Neural progenitor cell (in vitro differentiated cells): ENCODE measurements around the gene STMND1. TPM values are rescaled to one million over a fixed set of nuclear protein-coding genes. Genes with fewer than 3 reads are reported as not detected.

ENCODE experiments used
- DNase-seq: peaks from one replicate; pipeline ENCODE4 v3.0.0-alpha.2; 2016; ENCODE audit warnings: low spot score
- H2AFZ ChIP-seq: fragments of 200-600 bp; sonication (generic); replicated peaks from 2 replicates; pipeline ENCODE4 v1.6.1; 2016; ENCODE audit warnings: antibody characterized with exemption
- H3F3A ChIP-seq: fragments of 200-600 bp; sonication (generic); 2 replicates; pipeline ENCODE4 v1.6.1; 2016; ENCODE audit warnings: antibody characterized with exemption, low read depth
- H3K27ac ChIP-seq: fragments of 200-600 bp; sonication (generic); 2 replicates; pipeline ENCODE4 v1.5.1; 2016; ENCODE audit warnings: mild to moderate bottlenecking
- H3K27me3 ChIP-seq: fragments of 200-600 bp; sonication (generic); 2 replicates; pipeline ENCODE4 v1.6.1; 2016; ENCODE audit warnings: mild to moderate bottlenecking, moderate library complexity
- H3K36me3 ChIP-seq: fragments of 200-600 bp; sonication (generic); 2 replicates; pipeline ENCODE4 v1.5.1; 2016
- H3K4me1 ChIP-seq: fragments of 200-600 bp; sonication (generic); 2 replicates; pipeline ENCODE4 v1.6.1; 2016; ENCODE audit warnings: mixed run types
- H3K4me2 ChIP-seq: fragments of 200-600 bp; sonication (generic); 2 replicates; pipeline ENCODE4 v1.6.1; 2016
- H3K4me3 ChIP-seq: fragments of 200-600 bp; sonication (generic); 2 replicates; pipeline ENCODE4 v1.5.1; 2016
- H3K79me2 ChIP-seq: fragments of 200-600 bp; sonication (generic); 2 replicates; pipeline ENCODE4 v1.6.1; 2016; ENCODE audit warnings: low read depth
- H3K9ac ChIP-seq: fragments of 200-600 bp; sonication (generic); 2 replicates; pipeline ENCODE4 v1.6.1; 2016
- H3K9me3 ChIP-seq: fragments of 200-600 bp; sonication (generic); 2 replicates; pipeline ENCODE4 v1.5.1; 2016; ENCODE audit warnings: low read depth
- H4K20me1 ChIP-seq: fragments of 200-600 bp; sonication (generic); 2 replicates; pipeline ENCODE4 v1.6.1; 2016; ENCODE audit warnings: low read depth
- H3K27ac Mint-ChIP-seq: 3 replicates; pipeline ENCODE4 v1.8.0; 2021; ENCODE audit warnings: mixed read lengths
- H3K27me3 Mint-ChIP-seq: 2 replicates; pipeline ENCODE4 v1.8.0; 2022; ENCODE audit warnings: low read depth, mild to moderate bottlenecking, inconsistent platforms, moderate library complexity, mixed read lengths; ENCODE audit not compliant: insufficient read depth
- H3K36me3 Mint-ChIP-seq: 3 replicates; pipeline ENCODE4 v1.8.0; 2021; ENCODE audit warnings: mixed read lengths
- H3K4me1 Mint-ChIP-seq: 3 replicates; pipeline ENCODE4 v1.8.0; 2021; ENCODE audit warnings: mixed read lengths
- H3K4me3 Mint-ChIP-seq: 3 replicates; pipeline ENCODE4 v1.8.0; 2021; ENCODE audit warnings: mild to moderate bottlenecking, moderate library complexity, mixed read lengths
- H3K9me3 Mint-ChIP-seq: 3 replicates; pipeline ENCODE4 v1.8.0; 2020; ENCODE audit warnings: mixed read lengths
- EZH2 ChIP-seq: fragments of 200-600 bp; sonication (generic); IDR thresholded peaks from 2 replicates; pipeline ENCODE4 v1.6.1; 2017; ENCODE audit warnings: antibody characterized with exemption, mild to moderate bottlenecking, moderate library complexity
- EZH2phosphoT487 ChIP-seq: fragments of 200-600 bp; sonication (generic); IDR thresholded peaks from 2 replicates; pipeline ENCODE4 v1.6.1; 2017; ENCODE audit warnings: antibody characterized with exemption
- total RNA-seq: library from RNA; depleted of rRNA; stranded (reverse); fragments of >200 nt; gene quantifications from 2 replicates; pipeline ENCODE4 v1.2.3, GENCODE V29; 2015; ENCODE audit warnings: low replicate concordance
- TF ChIP-seq, protein P1 (sequence below): fragments of 200-600 bp; sonication (generic); IDR thresholded peaks from 2 replicates; pipeline ENCODE4 v1.5.1; 2017; ENCODE audit warnings: antibody characterized with exemption, mild to moderate bottlenecking

The STMND1 gene
- total RNA-seq, 1 donor from 2014 or later: not detected

DNA sequence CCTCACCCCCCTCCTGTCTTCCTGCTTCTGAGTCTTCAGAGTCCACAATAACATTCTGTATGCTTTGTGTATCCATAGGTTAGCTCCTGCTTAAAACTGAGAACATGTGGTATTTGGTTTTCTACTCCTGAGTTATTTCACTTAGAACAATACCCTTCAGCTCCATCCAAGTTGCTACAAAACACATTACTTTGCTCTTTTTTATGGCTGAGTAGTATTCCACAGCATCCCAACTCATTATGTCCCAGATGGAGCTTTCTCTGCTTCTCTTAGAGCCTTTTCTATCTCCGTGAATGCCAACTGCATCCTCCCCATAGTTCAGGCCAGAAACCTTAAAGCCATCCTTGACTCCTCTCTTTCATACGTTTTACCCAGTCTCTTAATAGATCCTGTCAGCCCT lies 55.8 kb downstream of the STMND1 start:
- DNase-seq: no peak
- no peak overlapping the region for H3K9ac ChIP-seq
- H3K4me3 ChIP-seq: no peak overlapping the region
- no peak overlapping the region for H3K4me2 ChIP-seq
- no peaks in the 10 kb centered on the region for H3K27me3 ChIP-seq
- H3K36me3 ChIP-seq: no peaks in the 10 kb centered on the region
- Mint-ChIP-seq H3K9me3 (peaks cover 9% of the 10 kb centered on the region), H3K27me3 (no peaks in the 10 kb centered on the region), H3K4me3 (no peak overlapping the region), H3K36me3 (no peaks in the 10 kb centered on the region), H3K27ac (no peak overlapping the region), H3K4me1 (no peaks in the 10 kb centered on the region)
- no peaks in the 10 kb centered on the region for H3K4me1 ChIP-seq
- no peaks in the 10 kb centered on the region for H4K20me1 ChIP-seq
- no peaks in the 10 kb centered on the region for H3K9me3 ChIP-seq
- no peak overlapping the region for H2AFZ ChIP-seq
- no peak overlapping the region for H3K27ac ChIP-seq
- TF ChIP-seq EZH2phosphoT487: no peak
- TF ChIP-seq EZH2: no peak
- TF ChIP-seq, protein P1, sequence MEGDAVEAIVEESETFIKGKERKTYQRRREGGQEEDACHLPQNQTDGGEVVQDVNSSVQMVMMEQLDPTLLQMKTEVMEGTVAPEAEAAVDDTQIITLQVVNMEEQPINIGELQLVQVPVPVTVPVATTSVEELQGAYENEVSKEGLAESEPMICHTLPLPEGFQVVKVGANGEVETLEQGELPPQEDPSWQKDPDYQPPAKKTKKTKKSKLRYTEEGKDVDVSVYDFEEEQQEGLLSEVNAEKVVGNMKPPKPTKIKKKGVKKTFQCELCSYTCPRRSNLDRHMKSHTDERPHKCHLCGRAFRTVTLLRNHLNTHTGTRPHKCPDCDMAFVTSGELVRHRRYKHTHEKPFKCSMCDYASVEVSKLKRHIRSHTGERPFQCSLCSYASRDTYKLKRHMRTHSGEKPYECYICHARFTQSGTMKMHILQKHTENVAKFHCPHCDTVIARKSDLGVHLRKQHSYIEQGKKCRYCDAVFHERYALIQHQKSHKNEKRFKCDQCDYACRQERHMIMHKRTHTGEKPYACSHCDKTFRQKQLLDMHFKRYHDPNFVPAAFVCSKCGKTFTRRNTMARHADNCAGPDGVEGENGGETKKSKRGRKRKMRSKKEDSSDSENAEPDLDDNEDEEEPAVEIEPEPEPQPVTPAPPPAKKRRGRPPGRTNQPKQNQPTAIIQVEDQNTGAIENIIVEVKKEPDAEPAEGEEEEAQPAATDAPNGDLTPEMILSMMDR: no peak
- no peaks in the 10 kb centered on the region for H3F3A ChIP-seq
- no peaks in the 10 kb centered on the region for H3K79me2 ChIP-seq

DNA sequence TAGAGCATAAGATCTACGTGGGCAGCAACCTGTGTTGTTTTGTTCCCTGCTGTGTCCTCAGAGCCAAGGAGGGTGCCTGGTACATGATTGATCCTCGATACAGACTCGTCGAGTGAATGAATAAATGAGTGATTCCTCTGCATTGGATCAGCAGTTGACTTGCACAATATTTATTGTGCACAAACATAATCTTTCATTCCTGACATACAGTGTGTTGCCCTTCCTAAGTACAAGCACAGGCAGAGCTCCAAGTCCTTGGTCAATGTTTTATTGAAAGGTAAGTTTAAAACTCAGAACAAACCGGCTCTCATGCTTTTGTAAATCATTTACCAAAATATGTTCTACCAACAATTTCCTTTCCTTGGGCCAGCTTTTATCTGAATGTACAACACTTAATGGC lies 57.4 kb downstream of the STMND1 start:
- Histone ChIP-seq H3F3A (no peaks in the 10 kb centered on the region), H3K4me3 (no peak overlapping the region), H3K4me2 (no peak overlapping the region), H3K36me3 (no peaks in the 10 kb centered on the region), H4K20me1 (no peaks in the 10 kb centered on the region), H3K27me3 (no peaks in the 10 kb centered on the region), H3K4me1 (no peaks in the 10 kb centered on the region), H3K79me2 (no peaks in the 10 kb centered on the region), H3K27ac (no peak overlapping the region), H3K9ac (no peak overlapping the region), H2AFZ (no peak overlapping the region), H3K9me3 (no peaks in the 10 kb centered on the region)
- Mint-ChIP-seq H3K36me3 (no peaks in the 10 kb centered on the region), H3K4me3 (no peak overlapping the region), H3K27me3 (peaks cover 4% of the 10 kb centered on the region), H3K27ac (no peak overlapping the region), H3K9me3 (peaks cover 6% of the 10 kb centered on the region), H3K4me1 (no peaks in the 10 kb centered on the region)
- TF ChIP-seq EZH2: no peak
- TF ChIP-seq, protein P1: no peak
- TF ChIP-seq EZH2phosphoT487: no peak
- no peak for DNase-seq

DNA sequence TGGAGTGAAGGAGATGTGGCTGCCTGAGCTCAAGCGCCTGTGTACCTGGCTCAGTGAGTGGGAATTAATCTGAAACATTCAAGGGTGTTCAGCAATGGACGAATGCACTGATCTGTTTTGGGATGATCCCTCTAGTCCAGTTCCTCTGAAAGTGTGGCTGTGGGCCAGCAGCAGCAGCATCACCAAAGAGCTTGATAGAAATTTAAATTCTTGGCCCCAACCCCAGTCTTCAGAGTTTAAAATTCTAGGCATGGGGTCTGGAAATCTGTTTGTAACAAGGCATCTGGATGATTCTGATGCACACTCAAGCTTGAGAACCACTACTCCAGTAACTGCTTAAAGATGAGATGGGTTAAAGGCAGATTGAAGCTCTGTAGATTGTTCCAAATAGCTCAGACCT lies 59.2 kb downstream of the STMND1 start:
- Mint-ChIP-seq H3K4me1 (no peaks in the 10 kb centered on the region), H3K27me3 (peaks cover 4% of the 10 kb centered on the region), H3K36me3 (no peaks in the 10 kb centered on the region), H3K9me3 (peaks cover 8% of the 10 kb centered on the region), H3K4me3 (no peak overlapping the region), H3K27ac (no peak overlapping the region)
- no peak overlapping the region for H3K27ac ChIP-seq
- no peak overlapping the region for H3K4me3 ChIP-seq
- H3K9me3 ChIP-seq: no peaks in the 10 kb centered on the region
- no peaks in the 10 kb centered on the region for H3K36me3 ChIP-seq
- no peaks in the 10 kb centered on the region for H3F3A ChIP-seq
- no peaks in the 10 kb centered on the region for H3K4me1 ChIP-seq
- no peaks in the 10 kb centered on the region for H4K20me1 ChIP-seq
- no peak overlapping the region for H3K9ac ChIP-seq
- no peaks in the 10 kb centered on the region for H3K79me2 ChIP-seq
- TF ChIP-seq EZH2: no peak
- TF ChIP-seq, protein P1: no peak
- no peak for TF ChIP-seq EZH2phosphoT487
- no peaks in the 10 kb centered on the region for H3K27me3 ChIP-seq
- DNase-seq: no peak
- no peak overlapping the region for H3K4me2 ChIP-seq
- H2AFZ ChIP-seq: no peak overlapping the region
